ENCODE results near the gene ARF1.

- no peak for TF ChIP-seq PHF8 (CRISPR knock-in tag; IDR thresholded peaks at IDR 0.05)
- no peak for TF ChIP-seq RNF219 (CRISPR knock-in tag; IDR thresholded peaks at IDR 0.05)
- TF ChIP-seq JUN (CRISPR knock-in tag; IDR thresholded peaks at IDR 0.05), result no peak
- no peak for TF ChIP-seq TRIM24 (CRISPR knock-in tag; IDR thresholded peaks at IDR 0.05)
- no peak for TF ChIP-seq HOXA7 (CRISPR knock-in tag; IDR thresholded peaks at IDR 0.05)
- TF ChIP-seq SYNCRIP (IDR thresholded peaks at IDR 0.05; ENCODE audit: insufficient read depth, low read depth, low read length), result no peak
- TF ChIP-seq ZNF792 (CRISPR knock-in tag; IDR thresholded peaks at IDR 0.05), result no peak
- no peak for TF ChIP-seq XRCC5 (optimal IDR thresholded peaks at IDR 0.05; ENCODE audit: low read length)
Measured at GRCh38 chr1:228045405-228045804, 37.1 kb upstream of the ARF1 start.
